Anterior cingulate cortex (tissue), 58 donors: Measurements from ENCODE around the gene RASGRP1.

ENCODE experiments used
- DNase-seq, 58 donors: peaks; one replicate each; lab custom pipeline; 2025; lab: John Stamatoyannopoulos, UW

The RASGRP1 gene

DNA sequence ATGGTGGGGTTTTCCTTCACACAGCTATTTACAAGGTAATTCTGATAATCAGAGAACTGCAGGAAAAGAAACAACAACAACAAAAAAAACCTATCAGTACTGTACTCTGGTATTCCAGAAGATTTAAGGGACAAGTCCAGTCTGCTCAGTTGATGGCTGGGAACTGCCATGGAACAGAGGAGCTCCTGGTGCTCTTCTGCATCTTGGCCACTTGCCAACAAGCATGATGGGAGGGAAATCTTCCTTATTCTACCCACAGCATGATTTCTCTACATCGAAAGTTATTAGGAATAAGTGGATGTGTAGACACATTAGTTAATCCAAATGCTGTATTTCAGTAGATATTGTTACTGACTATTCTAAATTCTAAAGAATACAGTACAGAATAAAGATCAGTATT lies 51.7 kb downstream of the RASGRP1 start:
- no peak for DNase-seq

DNA sequence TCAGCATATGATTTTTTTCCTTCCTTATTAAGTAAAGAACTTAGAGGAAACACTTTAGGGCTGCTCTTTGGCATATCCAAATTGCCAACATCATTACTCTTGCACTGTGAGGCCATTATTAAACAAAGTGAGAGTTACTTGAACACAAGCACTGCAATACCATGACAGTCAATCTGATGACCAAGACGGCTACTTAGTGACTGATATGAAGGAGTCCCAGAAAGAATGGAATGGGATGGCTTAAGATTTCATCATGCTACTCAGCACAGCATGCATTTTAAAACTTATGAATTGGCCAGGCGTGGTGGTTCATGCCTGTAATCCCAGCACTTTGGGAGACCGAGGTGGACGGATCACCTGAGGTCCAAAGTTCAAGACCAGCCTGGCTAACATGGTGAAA lies 55.5 kb downstream of the RASGRP1 start:
- DNase-seq = no peak

DNA sequence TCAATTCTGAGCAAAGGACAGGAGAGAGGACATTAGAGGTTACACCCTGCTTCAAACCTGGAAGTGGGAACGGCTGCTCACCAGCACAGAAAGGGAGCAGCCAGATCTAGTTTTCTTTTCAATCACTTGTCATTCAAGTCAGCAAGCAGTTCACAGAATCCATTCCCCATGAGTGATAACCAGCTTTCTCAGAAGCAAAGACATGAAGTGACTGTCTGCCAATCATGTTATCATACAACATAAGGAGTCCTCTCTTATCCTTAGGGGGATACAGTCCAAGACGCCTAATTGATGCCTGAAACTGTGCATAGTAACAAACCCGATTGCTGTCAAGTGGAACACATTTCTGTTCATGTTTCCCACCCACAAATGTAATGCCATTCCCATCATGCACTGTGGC lies 56.0 kb downstream of the RASGRP1 start:
- DNase-seq = no peak

DNA sequence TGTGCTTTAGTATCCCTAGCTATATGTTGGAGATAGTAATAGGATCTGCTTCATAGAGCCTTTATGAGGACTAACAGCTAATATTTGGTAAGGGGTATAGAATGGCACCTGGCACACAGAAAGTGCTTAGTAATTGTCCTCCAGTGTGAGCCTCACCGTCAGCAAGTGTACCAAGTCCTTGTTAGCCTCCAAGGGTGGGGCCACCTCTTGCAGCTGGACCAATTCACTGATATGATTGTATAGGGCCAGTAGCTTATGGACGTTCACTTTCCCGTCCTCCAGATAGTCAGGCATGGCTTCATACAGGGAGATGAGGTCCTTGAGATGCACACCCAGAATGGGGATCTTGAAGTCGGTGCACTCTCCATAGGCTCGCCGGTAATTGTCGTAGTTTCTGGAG lies 57.0 kb downstream of the RASGRP1 start:
- no peak for DNase-seq

DNA sequence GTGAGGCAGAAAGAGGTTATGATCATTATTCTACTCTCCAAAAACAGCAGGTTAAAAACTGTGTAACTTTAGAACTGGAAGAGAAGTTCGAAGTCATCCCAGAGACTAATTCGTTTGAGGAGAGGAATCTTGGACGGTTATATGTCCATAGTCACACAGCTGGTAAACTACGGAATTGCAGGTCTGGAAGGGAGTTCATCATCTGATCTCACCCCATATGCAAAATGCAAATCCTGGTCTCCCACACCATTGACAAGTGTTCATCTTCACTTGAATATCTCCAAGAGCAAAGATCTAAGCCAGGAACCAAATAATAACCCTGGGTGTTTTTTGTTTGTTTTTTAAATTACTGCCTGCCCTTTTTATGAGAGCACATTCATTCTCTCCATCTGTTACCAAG lies 57.6 kb downstream of the RASGRP1 start:
- no peak for DNase-seq

DNA sequence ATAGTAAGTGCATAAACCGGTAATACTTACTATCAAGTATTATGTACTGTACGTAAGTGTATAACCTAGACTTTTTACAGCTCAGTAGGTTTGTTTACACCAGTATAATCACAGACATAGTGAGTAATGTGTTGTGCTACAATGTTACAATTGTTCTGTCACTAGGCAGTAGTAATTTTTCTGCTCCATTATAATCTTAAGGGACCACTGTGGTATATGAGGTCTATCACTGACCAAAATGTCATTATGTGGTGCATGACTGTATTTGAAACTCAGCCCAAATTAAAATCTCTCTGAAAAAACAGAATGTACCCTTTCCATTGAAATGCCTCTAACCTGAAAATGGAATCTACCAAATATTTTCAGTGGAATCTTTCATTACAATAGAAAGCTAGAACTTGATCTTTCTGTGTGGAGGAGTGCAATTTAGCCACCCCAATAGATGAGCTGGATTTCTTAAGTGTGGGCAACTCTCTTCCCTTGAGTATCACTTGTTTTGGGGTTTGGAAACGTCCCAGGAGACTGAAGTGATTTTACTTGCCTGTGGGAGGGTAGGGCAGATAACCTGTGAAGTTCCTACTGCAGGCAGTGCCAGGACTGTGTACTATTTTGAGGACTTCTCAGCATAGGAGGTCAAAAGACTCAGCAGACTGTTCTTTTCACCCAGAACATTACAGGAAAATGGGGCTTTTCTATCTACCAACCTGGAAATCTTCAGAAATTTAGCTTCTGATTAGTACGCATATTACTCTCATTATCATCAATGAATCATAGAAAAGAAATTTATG lies 59.7 kb downstream of the RASGRP1 start:
- no peak for DNase-seq

DNA sequence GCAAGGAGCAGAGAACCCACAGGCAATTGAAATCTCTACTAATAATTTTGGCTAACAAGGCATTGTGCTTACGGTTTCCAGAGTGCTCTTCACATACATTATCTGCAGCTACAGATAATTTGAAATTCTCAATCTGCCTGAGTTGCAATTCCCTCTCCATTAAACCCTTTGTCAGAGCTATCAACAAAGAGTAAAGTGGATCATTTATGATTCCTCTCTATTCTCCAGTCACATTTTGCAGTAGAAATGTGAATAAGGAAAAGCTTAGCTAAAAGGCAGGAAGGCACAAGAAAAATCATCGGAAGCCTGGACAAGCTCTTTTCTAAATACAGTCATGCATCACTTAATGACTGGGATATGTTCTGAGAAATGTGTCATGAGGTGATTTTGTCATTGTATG lies 61.1 kb downstream of the RASGRP1 start:
- no peak for DNase-seq

DNA sequence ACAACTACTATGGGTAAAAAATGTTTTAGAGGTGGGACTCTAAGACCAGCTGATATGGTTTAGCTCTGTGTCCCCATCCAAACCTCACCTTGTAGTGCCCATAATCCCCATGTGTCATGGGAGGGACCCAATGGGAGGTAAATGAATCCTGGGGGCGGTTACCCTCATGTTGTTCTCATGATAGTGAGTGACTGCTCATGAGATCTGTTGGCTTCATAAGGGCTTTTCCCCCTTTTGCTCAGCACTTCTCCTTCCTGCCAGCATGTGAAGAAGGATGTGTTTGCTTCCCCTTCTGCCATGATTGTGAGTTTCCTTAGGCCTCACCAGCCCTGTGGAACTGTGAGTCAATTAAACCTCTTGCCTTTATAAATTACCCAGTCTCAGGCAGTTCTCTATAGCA lies 65.0 kb downstream of the RASGRP1 start:
- no peak for DNase-seq

DNA sequence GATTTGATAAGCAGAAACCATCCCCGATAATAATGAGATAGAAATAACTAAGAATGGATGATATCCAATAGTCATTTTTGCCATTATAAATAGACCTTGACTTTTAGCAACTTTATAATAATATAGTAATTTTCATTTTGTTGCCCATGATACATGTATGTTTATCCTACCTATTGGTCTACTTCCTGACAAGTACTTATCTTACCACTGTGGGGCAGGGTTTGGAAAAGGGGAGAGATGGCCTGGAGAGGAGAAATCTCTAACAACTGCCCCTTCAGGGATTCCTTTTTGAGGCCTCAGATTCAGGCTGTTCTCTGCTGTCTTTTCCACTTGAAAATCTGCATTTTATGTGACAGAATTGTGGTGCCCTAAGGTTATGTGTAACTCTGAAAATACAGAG lies 68.5 kb downstream of the RASGRP1 start:
- no peak for DNase-seq

DNA sequence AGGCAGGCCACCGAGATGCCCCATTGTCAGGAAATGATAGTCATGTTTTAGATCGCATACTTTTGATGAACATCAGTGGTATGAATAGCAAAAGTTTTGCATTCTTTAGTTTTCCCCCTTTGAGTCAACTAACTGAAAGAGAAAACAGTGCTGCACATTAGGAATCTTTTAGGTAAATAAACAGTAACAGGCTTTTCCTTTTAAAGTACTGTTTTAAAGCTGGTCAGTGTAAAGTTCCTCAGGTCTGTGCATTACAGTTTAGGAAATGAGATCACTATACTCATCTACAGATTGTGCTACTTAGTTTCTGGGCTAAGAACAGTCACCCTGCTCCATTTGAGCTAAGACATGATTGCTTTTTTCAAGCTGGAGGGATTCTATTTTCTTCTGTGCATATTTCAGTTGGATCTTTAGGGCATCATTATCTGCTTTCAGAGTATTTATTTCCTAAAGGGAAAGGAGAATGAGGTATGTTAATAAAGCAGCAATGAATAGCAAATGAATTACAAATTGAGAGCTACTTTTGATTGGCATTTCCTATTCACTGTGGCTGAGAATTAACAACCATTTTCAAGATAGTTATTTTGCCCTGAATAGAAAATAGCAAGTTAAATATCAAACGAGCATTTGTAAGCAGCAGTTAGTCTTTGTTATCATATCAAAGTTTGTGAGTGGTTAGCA lies 74.2 kb downstream of the RASGRP1 start:
- no peak for DNase-seq

DNA sequence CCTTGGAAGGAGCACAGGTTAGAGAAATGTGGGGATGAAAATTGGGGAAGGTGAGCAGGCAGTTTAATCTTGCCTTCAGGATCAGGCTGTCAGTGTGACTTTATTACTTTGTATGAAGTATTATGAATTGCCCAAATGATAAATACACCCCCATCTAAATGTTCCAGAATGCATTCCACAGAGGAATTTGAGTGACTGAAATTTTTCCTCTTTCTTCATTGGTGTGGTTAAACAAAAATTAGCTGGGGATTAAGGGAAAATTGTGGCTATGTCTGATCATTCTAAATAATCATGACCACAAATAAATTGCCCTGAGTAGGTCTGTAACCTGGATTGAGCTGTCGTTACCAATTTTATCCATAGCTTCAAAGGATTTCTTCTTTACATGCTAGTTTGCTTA lies 77.2 kb downstream of the RASGRP1 start:
- no peak for DNase-seq

DNA sequence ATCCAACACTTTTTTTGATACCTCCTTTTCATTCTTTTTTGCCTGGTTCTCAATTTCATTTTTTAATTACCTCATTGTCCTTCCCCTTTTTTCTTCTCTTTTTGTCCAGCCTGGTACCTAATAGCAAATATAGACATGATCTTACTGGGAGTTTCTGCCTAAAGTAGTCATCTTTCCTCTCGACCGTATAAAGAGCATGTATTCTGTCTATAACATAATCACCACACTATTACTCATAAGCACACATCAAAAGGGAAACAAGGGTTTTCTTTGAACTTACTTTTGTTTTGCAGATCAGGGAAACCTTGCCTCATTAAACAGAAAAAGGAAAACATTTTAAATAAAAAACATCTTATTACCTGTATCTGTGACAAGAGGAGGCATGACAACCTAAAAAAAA lies 77.7 kb downstream of the RASGRP1 start:
- no peak for DNase-seq

DNA sequence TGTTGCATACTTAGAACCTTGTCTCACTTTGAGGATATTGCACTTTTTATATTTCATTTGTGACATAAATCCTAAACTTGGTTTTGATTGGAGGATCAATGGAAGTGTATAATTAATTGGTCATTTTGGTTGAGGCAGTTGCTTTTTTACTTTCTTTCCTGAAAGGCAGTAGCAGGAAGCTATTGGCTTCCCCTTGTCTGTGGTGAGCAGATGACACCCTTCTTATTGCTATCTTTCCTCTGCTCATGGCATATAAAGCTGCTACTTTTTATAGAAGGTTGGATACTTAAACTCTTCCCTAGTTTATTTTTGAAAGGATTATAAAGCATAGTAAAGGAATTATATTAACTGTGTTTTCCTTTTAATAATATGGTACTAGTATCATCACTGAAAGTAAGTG lies 82.0 kb downstream of the RASGRP1 start:
- DNase-seq = no peak

DNA sequence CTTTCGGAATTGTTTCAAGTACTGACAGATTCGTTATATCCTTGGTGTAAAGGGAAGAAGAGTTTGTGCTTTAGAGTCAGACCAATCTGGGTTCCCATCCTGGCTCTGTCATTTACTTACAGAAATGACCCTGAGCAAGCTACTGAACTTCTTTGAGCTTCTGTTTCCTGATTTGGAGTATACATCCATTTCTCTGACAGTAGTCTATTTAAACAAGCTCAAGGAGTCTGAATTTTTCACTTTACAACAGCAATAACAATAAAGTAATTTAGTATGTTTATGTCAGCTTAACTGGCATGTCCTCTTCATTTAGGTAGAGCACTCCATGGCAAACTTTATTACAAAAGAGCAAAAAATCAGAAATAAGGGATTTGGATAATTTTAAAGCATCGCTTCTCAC lies 82.9 kb downstream of the RASGRP1 start:
- no peak for DNase-seq

DNA sequence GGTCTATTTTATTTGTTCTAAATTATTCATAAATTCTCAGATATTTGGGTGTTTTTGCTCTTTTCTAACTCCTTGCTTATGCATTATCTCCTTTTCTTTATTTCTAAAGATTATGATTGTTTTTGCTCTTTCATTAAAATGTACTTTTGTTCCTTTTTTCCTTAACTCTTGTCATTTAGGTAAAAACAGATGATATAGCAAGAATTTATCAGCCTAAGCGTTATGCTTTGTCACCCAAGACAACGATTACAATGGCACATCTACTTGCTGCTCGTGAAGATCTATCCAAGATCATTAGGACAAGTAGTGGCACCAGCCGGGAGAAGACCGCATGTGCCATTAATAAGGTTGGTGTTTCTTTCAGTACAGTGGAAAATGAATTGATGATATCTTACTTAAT lies 83.5 kb downstream of the RASGRP1 start:
- DNase-seq = no peak

DNA sequence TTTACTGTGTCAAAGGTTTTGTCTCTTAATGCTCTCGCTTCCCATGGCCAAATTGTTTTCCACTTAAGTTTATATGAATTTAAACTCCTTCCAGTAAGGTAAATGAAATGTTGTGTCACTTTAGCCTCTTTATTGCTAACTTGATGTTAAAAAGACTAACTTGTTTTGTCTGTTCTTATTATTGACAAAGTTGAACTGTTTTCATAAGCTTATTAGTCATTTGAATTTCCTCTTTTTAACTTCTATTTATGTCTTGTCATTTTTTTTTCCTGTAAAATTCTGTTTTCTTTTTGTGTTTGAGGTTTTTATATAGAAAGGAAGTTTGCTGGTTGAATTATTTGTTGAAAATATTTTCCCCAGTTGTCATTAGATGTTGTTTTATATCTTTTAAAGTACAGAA lies 84.9 kb downstream of the RASGRP1 start:
- no peak for DNase-seq

DNA sequence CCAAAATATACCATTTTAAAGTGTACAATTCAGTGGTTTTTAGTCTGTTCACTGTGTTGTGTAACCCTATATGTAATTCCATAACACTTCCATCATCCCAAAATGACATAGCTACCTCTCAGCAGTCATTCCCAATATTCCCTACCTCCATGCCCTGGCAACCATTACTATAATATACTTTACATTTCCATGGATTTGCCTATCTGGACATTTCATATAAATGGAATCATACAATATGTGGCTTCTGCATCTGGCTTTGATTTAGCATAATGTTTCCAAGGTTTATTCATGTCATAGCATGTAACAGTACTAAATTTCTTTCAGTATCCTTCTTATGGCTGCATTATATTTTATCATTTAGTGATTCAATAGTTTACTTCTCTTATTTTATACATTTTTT lies 85.3 kb downstream of the RASGRP1 start:
- no peak for DNase-seq

DNA sequence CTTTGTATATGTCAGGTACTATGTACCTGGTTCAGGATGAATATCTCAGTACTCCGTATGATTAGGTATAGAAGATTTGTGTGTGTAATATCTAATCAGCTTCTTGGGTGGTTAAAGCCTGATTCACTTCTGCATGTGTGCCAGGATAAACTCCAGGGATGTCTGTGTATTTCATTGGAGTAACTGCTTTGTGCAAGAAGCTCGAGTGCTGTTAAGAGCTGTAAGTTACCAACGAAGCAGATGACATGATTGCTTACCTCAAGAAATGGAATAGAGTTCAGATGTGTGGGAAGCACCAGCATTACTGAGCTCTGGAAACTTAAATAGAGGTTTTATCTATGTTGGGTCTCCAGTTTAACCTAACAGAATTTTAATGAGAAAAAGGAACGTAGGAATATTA lies 87.0 kb downstream of the RASGRP1 start:
- no peak for DNase-seq

DNA sequence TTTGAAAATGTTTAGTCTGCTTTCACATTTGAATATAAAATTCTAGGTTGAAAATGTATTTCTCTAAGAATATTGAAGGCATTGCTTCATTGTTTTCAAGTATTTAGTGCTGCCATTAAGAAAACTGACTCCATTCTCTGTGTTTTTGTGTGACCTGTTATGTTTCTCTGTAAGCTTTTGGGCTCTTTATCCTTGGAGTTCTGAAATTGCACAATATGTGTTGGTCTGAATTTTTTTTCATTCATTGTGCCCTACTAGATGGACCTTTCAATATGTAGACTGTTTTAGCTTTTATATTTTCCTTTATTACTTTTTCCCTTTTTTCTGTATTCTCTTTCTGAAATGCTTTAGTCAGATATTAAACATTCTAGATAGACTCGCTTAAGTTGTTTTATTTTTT lies 88.5 kb downstream of the RASGRP1 start:
- no peak for DNase-seq

DNA sequence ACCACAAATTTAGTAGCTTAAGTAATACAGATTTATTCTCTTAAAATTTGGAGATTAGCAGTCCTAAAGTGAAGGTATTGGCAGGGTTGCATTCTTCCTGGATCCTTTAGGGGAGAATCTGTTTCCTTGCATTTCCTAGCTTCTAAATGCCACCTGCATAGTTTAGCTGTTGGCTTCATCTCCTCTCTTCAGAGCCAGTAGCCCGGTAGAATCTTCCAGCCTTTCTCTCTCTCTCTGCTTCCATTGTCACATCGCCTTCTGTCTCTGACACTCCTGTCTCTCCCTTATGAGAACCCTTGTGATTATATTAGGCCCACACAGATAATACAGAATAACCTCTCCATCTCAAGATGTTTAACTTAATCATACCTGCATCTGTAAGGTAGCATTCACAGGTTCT lies 89.3 kb downstream of the RASGRP1 start:
- no peak for DNase-seq

DNA sequence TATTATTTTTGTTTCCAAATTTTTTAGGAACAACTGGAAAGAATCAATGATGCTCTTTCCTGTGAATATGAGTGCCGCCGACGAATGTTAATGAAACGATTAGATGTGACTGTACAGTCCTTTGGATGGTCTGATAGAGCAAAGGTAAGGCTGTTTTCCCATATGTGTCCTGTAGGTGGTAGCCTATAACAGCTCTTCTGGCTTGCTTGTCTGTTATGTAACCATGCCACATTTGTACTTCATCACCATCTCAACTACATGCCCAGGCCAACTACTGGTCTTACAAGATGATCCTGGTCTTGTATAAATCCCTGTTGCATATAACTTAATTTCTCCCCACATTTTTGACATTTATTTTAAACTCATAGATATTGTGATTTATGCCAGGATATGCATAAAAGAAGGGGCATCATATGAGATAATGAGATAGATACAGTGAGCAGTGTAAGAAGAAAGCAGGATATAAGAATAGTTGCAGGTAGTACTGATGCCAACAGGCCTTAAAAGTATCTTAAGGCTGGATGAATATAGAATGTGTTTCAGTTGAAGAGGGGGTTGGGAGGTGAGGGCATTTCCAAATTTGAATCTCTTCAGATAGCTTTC lies 90.4 kb downstream of the RASGRP1 start:
- peak in 25 of 58 donors; percentile 2 to 83 (median 13) for DNase-seq

DNA sequence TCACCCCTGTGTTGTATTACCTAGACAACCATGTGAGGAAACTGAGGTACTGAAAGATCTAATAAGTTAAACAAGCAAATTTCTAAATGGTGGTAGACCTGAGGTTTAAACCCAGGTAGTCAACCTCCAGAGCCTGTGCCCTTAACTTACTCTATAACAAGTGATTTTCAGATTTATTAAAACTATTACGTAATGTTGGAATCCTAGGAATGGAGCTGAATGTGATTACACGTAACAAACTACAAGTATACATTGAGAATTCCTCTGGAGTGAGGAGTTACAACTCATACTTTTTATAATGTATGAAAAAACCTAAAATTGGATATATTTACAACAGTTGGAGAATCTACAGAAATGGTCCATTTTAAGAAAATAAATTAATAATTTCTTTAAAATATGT lies 92.6 kb downstream of the RASGRP1 start:
- no peak for DNase-seq
